Mucosa of descending colon (tissue), 3 donors: ENCODE results near the gene FAM53C. TPM values are rescaled to one million over a fixed set of nuclear protein-coding genes. Genes with fewer than 3 reads are reported as not detected.

Experiments used
- ATAC-seq: fragments of 200-7000 bp; cut with Tn5 transposase; one replicate; pipeline ENCODE4 v1.9.1; 2020; ENCODE audit warnings: mild to moderate bottlenecking, moderate library complexity
- DNase-seq, 3 donors: peaks; one replicate each; pipeline ENCODE4 v3.0.0-alpha.2; 2020
- H3K36me3 ChIP-seq: fragments of 200-600 bp; one replicate; pipeline ENCODE4 v1.8.0; 2021; ENCODE audit warnings: low read depth, mild to moderate bottlenecking
- H3K4me1 ChIP-seq: fragments of 200-600 bp; one replicate; pipeline ENCODE4 v1.8.0; 2021; ENCODE audit warnings: low read depth, mild to moderate bottlenecking
- H3K4me3 ChIP-seq: fragments of 200-600 bp; one replicate; pipeline ENCODE4 v1.8.0; 2021; ENCODE audit warnings: mild to moderate bottlenecking
- H3K9me3 ChIP-seq: fragments of 200-600 bp; one replicate; pipeline ENCODE4 v1.8.0; 2021; ENCODE audit warnings: mild to moderate bottlenecking
- CTCF ChIP-seq: fragments of 200-600 bp; IDR thresholded peaks from one replicate; pipeline ENCODE4 v1.8.0; 2022; ENCODE audit warnings: antibody characterized with exemption, mild to moderate bottlenecking
- intact Hi-C, 2 donors: fragments of 100-400 bp; cut with DNase I in 1 of 2; cut with micrococcal nuclease in 1 of 2; formaldehyde crosslinking; loops; one replicate each; pipeline versions ENCODE4 v1.11.0 to v1.11.1; 2022; cut with DNase I, micrococcal nuclease
- total RNA-seq, 3 donors: library from RNA; stranded (reverse); fragmentation: NEBNext Ultra II Directional in 2 of 3; extraction: Animal tissue kit (Norgen Biotek cat#: 25700) in 2 of 3; gene quantifications; one replicate each; pipeline versions ENCODE4 v1.2.1 to v1.2.4, GENCODE V29; 2021 to 2023
- donor health status: DM: no; HTN: no; CAD: no; lungs with moderate emphysema.
- donor health status: DM: no; HTN: no; CAD: no.
- donor health status: DM: no; HTN: yes; CAD: no.

The FAM53C gene
- total RNA-seq, 3 donors from 2014 or later: 14.4 to 33.5 (median 14.5) TPM

GRCh38 chr5:138369261-138369660, 31.2 kb downstream of the FAM53C start:
- H3K4me1 ChIP-seq: peaks cover 8% of the 10 kb centered on the region
- DNase-seq: no peak
- no peak for TF ChIP-seq CTCF

GRCh38 chr5:138369706-138370105, 31.6 kb downstream of the FAM53C start:
- no peak for TF ChIP-seq CTCF
- ATAC-seq (peak; percentile 43), DNase-seq (no peak)
- H3K36me3 ChIP-seq: no peaks in the 10 kb centered on the region
- no peak overlapping the region for H3K4me3 ChIP-seq
- H3K4me1 ChIP-seq: peaks cover 8% of the 10 kb centered on the region
- H3K9me3 ChIP-seq: no peaks in the 10 kb centered on the region
- intact Hi-C loops: no loop called here

More at GRCh38 chr5:138369261-138369660, 31.2 kb downstream of the FAM53C start:
- Histone ChIP-seq H3K36me3 (no peaks in the 10 kb centered on the region), H3K4me3 (no peak overlapping the region), H3K9me3 (no peaks in the 10 kb centered on the region)
- ATAC-seq: peak; percentile 25
- intact Hi-C loops: no loop called here

GRCh38 chr5:138370537-138370936, 32.5 kb downstream of the FAM53C start:
- DNase-seq: no peak
- TF ChIP-seq CTCF: no peak
- Histone ChIP-seq H3K9me3 (no peaks in the 10 kb centered on the region), H3K36me3 (no peaks in the 10 kb centered on the region), H3K4me3 (no peak overlapping the region), H3K4me1 (peaks cover 8% of the 10 kb centered on the region)
- no peak for ATAC-seq
- intact Hi-C loops: no loop called here

DNA sequence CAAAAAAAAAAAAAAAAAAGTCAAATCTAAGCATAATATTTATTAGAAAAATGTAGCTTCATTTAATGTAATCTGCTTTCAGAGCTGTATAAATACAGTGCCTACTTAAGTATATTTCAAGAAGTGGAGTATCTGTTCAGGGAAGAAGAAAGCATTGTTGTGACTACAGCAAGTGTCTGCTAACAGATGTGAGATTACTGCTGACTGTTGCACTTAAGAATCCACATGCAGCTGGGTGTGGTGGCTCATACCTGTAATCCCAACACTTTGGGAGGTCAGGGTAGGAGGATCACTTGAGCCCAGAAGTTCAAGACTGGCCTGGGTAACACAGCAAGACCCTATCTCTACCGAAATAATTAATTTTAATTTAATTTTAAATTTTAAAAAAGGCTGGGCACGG, 33.4 kb downstream of the FAM53C start:
- no peaks in the 10 kb centered on the region for H3K36me3 ChIP-seq
- peaks cover 8% of the 10 kb centered on the region for H3K4me1 ChIP-seq
- TF ChIP-seq CTCF: no peak
- intact Hi-C loops: no loop called here
- H3K4me3 ChIP-seq: no peak overlapping the region
- no peak for ATAC-seq
- DNase-seq: no peak
- H3K9me3 ChIP-seq: no peaks in the 10 kb centered on the region

GRCh38 chr5:138372225-138372624, 34.2 kb downstream of the FAM53C start:
- peaks cover 2% of the 10 kb centered on the region for H3K4me1 ChIP-seq
- ATAC-seq (no peak), DNase-seq (no peak)
- H3K9me3 ChIP-seq: no peaks in the 10 kb centered on the region
- intact Hi-C loops: no loop called here
- TF ChIP-seq CTCF: no peak
- H3K4me3 ChIP-seq: no peak overlapping the region
- H3K36me3 ChIP-seq: no peaks in the 10 kb centered on the region

DNA sequence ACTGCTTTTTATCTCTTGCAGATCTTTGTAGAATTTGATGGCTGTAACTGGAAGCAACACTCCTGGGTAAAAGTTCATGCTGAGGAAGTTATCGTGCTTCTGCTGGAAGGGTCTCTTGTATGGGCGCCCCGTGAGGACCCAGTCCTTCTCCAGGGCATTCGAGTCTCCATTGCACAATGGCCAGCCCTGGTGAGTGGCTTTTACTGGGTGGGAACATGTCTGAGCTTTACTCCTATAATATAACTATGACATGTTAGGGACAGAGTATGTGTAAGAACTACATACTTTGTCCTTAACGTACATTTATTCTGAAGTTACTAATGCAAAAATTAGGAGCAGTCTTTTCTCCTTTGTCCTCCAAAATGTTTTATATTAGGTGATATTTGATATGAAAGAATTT, 34.6 kb downstream of the FAM53C start:
- H3K4me1 ChIP-seq: no peaks in the 10 kb centered on the region
- no peaks in the 10 kb centered on the region for H3K9me3 ChIP-seq
- H3K36me3 ChIP-seq: no peaks in the 10 kb centered on the region
- no peak overlapping the region for H3K4me3 ChIP-seq
- DNase-seq: no peak
- no peak for TF ChIP-seq CTCF
- intact Hi-C loops: no loop called here
- ATAC-seq: no peak
